ENCODE measurements around the gene ITGAE. TPM values are rescaled to one million over a fixed set of nuclear protein-coding genes. Genes with fewer than 3 reads are reported as not detected.
A peak's percentile ranks its signal among the peaks of the same experiment; 100 is the strongest.

The ITGAE gene
- total and polyA plus RNA-seq, 7 donors: 25.2 to 51.8 (median 42.9) TPM

DNA sequence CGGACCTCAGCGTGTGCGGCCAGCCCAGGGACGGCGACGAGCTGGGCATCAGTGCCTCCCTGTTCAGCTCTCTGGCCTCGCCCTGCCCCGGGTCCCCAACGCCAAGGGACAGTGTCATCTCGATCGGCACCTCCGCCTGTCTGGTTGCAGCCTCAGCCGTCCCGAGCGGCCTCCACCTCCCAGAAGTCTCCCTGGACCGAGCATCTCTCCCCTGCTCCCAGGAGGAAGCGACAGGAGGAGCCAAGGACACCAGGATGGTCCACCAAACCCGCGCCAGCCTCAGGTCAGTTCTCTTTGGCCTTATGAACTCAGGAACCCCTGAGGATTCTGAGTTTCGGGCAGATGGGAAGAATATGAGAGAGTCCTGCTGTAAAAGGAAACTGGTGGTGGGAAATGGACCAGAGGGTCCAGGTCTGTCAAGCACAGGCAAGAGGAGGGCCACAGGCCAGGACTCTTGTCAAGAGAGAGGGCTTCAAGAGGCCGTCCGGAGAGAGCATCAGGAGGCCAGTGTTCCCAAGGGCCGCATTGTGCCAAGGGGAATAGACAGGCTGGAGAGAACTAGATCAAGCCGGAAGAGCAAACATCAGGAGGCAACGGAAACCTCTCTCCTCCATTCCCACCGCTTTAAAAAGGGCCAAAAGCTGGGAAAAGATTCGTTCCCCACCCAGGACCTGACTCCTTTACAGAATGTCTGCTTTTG lies 76.5 kb downstream of the ITGAE start:
- intact Hi-C loops (cut with DNase I): loop anchor here (5.0 kb wide), 1 partner anchor 57 kb away; the partner anchor contains the start of genes EMC6 and TAX1BP3
- DNase-seq: no peak
- Histone ChIP-seq H3K9me3 (no peaks in the 10 kb centered on the region), H3K4me1 (peaks cover 0 to 37% (median 27%) of the 10 kb centered on the region in 4 donors), H3K27ac (peak overlapping the region in 1 of 4 donors; percentile 88), H3K36me3 (peaks cover 0 to 12% (median 0%) of the 10 kb centered on the region in 4 donors), H3K27me3 (no peaks in the 10 kb centered on the region), H3K4me3 (peak overlapping the region; percentile 70 to 90 (median 76))
- 19 to 21% methylated on average over 27 of the region's 27 CpGs for WGBS, 2 donors
- TF ChIP-seq POLR2AphosphoS5 (IDR thresholded peaks at IDR 0.05): no peak
- no peak for TF ChIP-seq EP300 (IDR thresholded peaks at IDR 0.05)

DNA sequence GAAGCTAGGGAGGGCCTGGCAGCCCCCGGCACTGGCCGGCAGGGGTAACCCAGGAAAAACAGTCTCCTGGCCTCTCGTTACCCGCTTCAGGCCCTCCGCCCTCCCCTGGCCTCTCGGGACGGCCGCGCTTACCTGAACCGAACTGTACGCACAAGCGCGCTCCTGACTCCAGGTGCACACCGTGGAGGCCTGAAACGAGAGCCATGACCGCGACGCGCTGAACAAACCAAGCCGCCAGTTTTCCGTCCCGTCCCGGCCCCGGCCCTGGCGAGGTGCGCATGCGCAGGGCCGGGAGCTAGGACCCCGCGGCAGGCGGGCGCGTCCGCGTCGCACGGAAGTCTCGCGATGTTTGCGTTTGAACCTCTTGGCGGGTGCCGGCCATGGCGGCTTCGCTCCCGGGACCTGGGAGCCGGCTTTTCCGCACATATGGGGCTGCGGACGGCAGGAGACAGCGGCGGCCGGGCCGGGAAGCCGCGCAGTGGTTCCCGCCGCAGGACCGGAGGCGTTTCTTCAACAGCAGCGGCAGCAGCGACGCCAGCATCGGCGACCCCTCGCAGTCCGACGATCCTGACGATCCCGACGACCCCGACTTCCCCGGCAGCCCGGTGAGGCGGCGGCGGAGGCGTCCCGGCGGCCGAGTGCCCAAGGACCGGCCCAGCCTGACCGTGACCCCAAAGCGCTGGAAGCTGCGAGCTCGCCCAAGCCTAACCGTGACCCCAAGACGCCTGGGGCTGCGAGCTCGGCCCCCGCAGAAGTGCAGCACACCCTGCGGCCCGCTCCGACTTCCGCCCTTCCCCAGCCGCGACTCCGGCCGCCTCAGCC lies 77.2 kb downstream of the ITGAE start, which contains the start of gene HASPIN:
TSS of gene HASPIN (plus strand) at position 348 of the 822 bp plus-strand sequence. CDS start at position 381, 33 bp downstream.
- H3K4me1 ChIP-seq: peaks cover 0 to 37% (median 27%) of the 10 kb centered on the region in 4 donors
- intact Hi-C loops (cut with DNase I): loop anchor here (1.0 to 5.0 kb wide), 2 partner anchors 56 to 87 kb away; partner anchors contain the start of genes CTNS, EMC6, SHPK and TAX1BP3

DNA sequence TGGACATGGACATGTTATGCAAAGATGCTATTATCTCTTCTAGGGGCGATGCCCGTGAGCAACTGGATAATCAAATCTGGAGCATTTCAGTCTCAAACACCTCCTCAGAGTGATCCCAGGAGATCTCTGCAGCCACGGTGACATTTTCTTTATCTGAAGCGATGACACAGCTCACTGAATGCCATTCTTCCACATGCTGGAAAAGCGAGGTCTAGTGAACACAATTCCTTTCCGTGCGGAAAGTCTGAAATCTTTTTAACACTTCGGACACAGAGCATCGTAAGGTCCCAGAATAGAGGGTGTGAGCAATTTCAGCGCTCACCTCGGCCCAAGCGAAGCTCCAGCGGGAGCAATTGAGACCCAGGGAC lies 77.8 kb downstream of the ITGAE start:
- intact Hi-C loops (cut with DNase I): loop anchor here (1.0 to 5.0 kb wide), 2 partner anchors 56 to 87 kb away; partner anchors contain the start of genes CTNS, EMC6, SHPK and TAX1BP3
- Histone ChIP-seq H3K27me3 (no peaks in the 10 kb centered on the region), H3K4me3 (peak overlapping the region; percentile 70 to 90 (median 76)), H3K9me3 (no peaks in the 10 kb centered on the region), H3K27ac (peak overlapping the region; percentile 87 to 90 (median 88)), H3K4me1 (peaks cover 0 to 37% (median 27%) of the 10 kb centered on the region in 4 donors), H3K36me3 (peaks cover 0 to 24% (median 2%) of the 10 kb centered on the region in 4 donors)
- no peak for DNase-seq
- 1 to 4% methylated on average over 13 of the region's 13 CpGs for WGBS, 2 donors
- TF ChIP-seq POLR2AphosphoS5 (IDR thresholded peaks at IDR 0.05) (no peak), EP300 (IDR thresholded peaks at IDR 0.05) (no peak), POLR2A (IDR thresholded peaks at IDR 0.05) (no peak)
- TF ChIP-seq, protein P1, sequence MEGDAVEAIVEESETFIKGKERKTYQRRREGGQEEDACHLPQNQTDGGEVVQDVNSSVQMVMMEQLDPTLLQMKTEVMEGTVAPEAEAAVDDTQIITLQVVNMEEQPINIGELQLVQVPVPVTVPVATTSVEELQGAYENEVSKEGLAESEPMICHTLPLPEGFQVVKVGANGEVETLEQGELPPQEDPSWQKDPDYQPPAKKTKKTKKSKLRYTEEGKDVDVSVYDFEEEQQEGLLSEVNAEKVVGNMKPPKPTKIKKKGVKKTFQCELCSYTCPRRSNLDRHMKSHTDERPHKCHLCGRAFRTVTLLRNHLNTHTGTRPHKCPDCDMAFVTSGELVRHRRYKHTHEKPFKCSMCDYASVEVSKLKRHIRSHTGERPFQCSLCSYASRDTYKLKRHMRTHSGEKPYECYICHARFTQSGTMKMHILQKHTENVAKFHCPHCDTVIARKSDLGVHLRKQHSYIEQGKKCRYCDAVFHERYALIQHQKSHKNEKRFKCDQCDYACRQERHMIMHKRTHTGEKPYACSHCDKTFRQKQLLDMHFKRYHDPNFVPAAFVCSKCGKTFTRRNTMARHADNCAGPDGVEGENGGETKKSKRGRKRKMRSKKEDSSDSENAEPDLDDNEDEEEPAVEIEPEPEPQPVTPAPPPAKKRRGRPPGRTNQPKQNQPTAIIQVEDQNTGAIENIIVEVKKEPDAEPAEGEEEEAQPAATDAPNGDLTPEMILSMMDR (IDR thresholded peaks at IDR 0.05): peak in 1 of 4 experiments; percentile 26

More for the DNA sequence above, 77.2 kb downstream of the ITGAE start, which contains the start of gene HASPIN:
- H3K27me3 ChIP-seq: no peaks in the 10 kb centered on the region
- TF ChIP-seq POLR2A (IDR thresholded peaks at IDR 0.05) (peak; percentile 14 to 62), POLR2AphosphoS5 (IDR thresholded peaks at IDR 0.05) (peak; percentile 57 to 85 (median 78)), EP300 (IDR thresholded peaks at IDR 0.05) (no peak)
- TF ChIP-seq, protein P1 (IDR thresholded peaks at IDR 0.05): peak in 3 of 4 experiments; percentile 3 to 43 (median 34)
- H3K4me3 ChIP-seq: peak within 1 kb of the TSS; percentile 70 to 90 (median 76)
- peaks cover 0 to 18% (median 0%) of the 10 kb centered on the region in 4 donors for H3K36me3 ChIP-seq
- WGBS, 2 donors: 0% methylated on average over 98 of the region's 98 CpGs
- no peaks in the 10 kb centered on the region for H3K9me3 ChIP-seq
- DNase-seq: peak; percentile 93
- peak within 1 kb of the TSS; percentile 87 to 90 (median 88) for H3K27ac ChIP-seq

DNA sequence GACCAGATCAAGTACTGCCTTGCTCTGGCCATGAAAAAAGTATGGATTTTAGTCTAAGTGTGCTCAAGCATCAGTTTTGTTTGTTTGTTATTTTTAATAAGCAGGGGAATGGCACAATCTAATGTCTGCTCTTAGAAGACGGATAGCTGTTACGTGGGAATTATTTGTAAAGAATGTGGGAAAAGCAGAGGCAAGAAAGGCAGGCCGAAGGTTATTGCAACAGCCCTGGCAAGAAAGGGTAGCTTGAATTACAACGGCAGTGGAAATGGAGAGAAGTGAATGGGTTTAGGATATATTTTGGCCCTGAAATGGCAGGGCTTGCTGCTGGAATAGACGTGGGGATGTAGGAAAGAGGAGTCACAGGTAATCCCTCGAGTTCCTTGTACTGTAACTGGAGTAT lies 78.3 kb downstream of the ITGAE start:
- H3K4me3 ChIP-seq: peak overlapping the region; percentile 70 to 90 (median 76)
- intact Hi-C loops (cut with DNase I): loop anchor here (1.0 to 5.0 kb wide), 2 partner anchors 55 to 86 kb away; partner anchors contain the start of genes CTNS, EMC6, SHPK and TAX1BP3
- H3K27ac ChIP-seq: peak overlapping the region; percentile 87 to 90 (median 88)
- H3K4me1 ChIP-seq: peaks cover 0 to 37% (median 27%) of the 10 kb centered on the region in 4 donors
- WGBS, 2 donors: 39 to 41% methylated on average over 6 of the region's 6 CpGs
- H3K27me3 ChIP-seq: no peaks in the 10 kb centered on the region
- DNase-seq: no peak
- peaks cover 0 to 28% (median 5%) of the 10 kb centered on the region in 4 donors for H3K36me3 ChIP-seq
- no peak for TF ChIP-seq EP300 (IDR thresholded peaks at IDR 0.05)
- TF ChIP-seq, protein P1 (IDR thresholded peaks at IDR 0.05): no peak
- no peaks in the 10 kb centered on the region for H3K9me3 ChIP-seq

Measured in sigmoid colon (tissue), 7 donors.